CD4-positive, alpha-beta T cell treated with Interleukin-17A for 1 hour (primary cell): ENCODE data around the gene ARHGAP31.
"Not testable (repeated sequence)": the region's sequence is repeated elsewhere in the genome, so short reads cannot be mapped to it uniquely, and the experiment has no call there.

Experiments used
- DNase-seq: peaks from one replicate; pipeline ENCODE4 v3.0.0-alpha.2; 2020

ARHGAP31 gene

DNA sequence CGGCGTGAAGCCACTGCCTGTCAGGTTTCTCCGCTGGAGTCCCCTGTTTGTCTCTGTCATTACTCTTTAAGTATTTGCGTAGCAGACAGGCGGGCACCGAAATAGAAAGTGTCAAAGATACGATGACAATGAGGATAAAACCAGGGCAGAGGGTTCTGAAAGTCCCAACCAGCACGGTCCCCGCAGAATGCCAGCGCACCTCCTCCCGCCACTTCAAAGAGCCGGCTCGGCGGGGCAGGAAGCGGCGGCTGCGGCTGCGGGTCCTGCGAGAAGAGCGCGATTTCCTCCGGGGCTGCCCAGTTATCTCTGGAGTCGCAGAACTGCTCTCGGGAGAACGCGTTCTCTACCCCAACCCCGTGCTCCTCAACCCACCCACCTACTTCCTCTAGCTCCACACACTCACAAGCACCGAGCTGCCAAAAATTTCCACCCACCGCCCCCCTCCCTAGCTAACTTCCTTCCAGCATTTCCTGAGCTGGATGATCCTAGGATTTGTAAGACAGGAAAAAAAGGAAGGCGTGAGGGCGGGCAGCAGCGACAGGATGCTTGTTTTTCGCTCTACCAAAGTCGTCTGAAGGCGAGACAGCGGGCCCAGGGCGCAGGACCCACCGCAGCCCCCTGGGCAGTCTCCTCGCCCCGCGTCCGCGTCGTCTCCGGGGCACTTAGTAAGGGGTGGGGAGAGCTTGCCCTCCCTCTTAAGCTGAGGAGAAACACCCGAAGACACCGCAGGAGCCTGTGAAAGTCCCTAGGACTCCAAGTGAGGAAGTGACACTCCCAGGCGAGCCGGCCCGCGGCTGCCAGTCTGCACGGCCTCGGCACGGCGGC, at the start of gene ARHGAP31:
Gene ARHGAP31, plus strand, starts transcription at position 513 of the 825 bp plus-strand sequence. CDS start 522 bp downstream, outside the sequence.
- DNase-seq, result peak; percentile 92

DNA sequence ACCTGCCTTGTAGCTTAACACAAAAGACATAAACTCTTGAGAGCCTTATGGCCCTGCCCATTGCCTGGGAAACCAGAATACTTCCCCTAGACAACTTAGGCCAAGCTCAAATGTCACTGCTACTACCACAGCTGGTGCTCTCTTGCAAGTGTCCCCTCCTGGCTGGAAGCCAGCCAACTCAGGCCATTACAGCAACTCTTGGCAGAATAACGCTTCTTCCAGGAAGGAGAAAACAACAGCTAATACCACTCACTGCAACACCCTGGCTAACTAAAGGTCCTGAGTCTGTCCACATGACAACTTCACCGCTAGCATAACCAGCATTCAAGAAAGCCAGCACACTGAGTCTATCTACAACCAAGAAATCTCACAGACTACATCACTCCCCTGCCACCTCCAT, 48.4 kb upstream of the ARHGAP31 start:
- no peak for DNase-seq

- DNase-seq, result no peak
Measured at GRCh38 chr3:119255214-119255613, 39.0 kb upstream of the ARHGAP31 start.

GRCh38 chr3:119257111-119257510, 37.1 kb upstream of the ARHGAP31 start:
- DNase-seq, result no peak

DNA sequence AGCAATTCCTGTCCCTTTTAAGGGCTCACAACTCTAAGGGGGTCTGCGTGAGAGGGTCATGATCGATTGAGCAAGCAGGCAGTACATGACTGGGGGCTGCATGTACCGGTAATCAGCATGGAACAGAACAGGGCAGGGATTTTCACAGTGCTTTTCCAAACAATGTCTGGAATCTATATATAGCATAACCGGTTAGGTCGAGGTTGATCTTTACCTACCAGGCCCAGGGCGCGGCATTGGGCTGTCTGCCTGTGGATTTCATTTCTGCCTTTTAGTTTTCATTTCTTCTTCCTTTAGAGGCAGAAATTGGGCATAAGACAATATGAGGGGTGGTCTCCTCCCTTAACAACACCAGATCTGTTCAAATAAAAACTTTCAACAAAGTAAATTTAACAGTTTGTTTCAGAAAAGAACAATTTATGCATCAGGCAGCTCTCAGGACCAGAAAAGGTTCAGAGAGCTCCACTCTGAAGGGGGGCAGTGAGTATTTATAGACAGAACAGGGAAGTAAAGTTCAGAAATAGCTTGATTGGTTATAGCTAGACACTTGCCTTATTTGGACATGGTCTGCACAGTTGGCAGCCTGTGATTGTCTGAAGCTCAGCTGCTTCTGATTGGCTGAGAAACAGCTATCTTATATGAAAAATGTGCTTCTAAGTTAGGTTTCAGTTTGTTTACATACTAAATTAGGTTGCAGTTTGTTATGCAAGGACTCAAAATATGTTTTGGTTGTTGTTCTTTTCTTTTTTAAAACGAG, 36.4 kb upstream of the ARHGAP31 start:
- DNase-seq, result no peak

GRCh38 chr3:119258915-119259314, 35.3 kb upstream of the ARHGAP31 start:
- no peak for DNase-seq

DNA sequence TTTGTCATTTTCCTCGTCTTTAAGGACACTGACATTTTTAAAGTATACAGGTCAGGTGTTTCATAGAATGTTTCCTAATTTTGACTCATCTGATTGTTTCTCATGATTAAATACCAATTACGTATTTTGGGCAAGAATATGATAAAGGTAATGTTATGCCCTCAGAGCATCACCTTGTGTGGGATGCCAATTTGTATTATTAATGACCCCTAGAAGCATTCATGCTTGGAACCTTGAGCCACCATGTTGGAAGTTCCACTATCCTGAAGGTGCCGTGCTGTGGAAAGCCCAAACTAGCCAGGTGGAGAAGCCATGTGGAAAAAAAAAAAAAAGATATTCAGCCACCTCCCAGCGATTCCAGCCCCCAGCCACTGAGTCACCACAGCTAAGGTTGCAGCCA, 34.4 kb upstream of the ARHGAP31 start:
- DNase-seq, result no peak

- DNase-seq, result no peak
Measured at GRCh38 chr3:119261055-119261454, 33.1 kb upstream of the ARHGAP31 start.

DNA sequence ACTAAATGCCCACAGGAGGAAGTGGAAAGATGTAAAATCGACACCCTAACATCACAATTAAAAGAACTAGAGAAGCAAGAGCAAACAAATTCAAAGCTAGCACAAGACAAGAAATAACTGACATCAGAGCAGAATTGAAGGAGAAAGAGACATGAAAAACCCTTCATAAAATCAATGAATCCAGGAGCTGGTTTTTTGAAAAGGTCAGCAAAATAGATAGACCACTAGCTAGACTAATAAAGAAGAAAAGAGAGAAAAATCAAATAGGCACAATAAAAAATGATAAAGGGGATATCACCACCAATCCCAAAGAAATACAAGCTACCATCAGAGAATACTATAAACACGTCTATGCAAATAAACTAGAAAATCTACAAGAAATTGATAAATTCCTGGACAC, 24.0 kb upstream of the ARHGAP31 start:
- not testable (repeated sequence) for DNase-seq

GRCh38 chr3:119276680-119277079, 17.5 kb upstream of the ARHGAP31 start:
- no peak for DNase-seq

GRCh38 chr3:119279101-119279554, 15.1 kb upstream of the ARHGAP31 start:
- no peak for DNase-seq

- DNase-seq, result no peak
Measured at GRCh38 chr3:119279584-119280243, 14.5 kb upstream of the ARHGAP31 start.

DNA sequence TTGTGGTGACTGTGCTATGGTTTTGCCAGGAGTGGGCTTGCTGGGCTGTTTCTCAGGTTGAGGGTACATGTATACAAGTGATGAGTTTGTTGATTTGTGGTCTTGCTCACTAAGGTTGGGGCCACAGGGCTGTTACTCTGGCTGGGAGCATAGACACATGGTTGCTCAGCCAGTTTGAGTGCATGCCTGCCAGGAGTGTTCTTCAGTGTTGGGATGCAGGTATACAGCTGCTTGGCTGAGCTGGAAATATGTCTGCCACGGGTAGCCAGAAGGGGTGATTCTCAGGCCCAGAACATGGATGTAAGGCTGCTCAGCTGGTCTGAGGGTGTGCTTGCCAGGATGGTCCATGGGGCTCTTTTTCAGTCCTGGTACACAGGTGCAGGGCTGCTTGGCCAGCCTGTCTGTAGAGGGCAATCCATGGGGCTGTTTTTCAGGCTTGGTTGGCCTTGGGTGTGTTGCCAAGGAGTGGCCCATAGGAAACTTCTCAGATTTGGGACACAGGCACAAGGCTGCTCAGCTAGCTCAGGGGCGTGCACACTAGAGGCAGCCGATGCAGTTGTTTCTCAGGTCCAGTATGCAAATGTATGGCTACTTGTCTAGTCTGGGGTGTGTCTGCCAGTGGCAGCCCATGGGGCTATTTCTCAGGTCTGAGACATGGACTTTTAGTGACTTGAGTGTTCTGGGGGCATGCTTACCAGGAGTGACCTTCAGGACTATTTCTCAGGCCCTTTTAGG, 5.3 kb upstream of the ARHGAP31 start:
- no peak for DNase-seq

GRCh38 chr3:119289404-119289770, 4.8 kb upstream of the ARHGAP31 start:
- DNase-seq, result no peak

DNA sequence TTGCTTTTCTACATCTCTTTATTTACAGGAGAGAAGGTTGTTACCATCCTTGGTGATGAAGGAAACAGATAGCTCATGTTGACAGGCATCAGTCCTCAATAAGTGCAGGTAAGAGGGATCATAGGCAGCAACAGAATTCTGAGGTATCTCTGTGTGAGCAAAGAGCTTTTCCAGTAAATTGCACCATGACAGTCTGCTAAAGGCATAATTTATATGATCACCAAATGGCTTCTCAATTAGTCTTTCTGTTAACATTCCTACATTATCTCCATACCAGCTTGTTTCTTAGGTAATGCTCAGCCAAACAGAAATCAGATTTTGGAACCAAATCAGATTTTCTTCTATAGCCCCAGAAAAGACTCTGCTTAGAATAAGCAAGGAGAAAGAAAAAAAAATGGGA, 3.6 kb upstream of the ARHGAP31 start:
- no peak for DNase-seq

GRCh38 chr3:119291062-119291700, 3.0 kb upstream of the ARHGAP31 start:
- DNase-seq, result no peak

GRCh38 chr3:119292666-119293065, 1.5 kb upstream of the ARHGAP31 start:
- DNase-seq, result peak; percentile 12

DNA sequence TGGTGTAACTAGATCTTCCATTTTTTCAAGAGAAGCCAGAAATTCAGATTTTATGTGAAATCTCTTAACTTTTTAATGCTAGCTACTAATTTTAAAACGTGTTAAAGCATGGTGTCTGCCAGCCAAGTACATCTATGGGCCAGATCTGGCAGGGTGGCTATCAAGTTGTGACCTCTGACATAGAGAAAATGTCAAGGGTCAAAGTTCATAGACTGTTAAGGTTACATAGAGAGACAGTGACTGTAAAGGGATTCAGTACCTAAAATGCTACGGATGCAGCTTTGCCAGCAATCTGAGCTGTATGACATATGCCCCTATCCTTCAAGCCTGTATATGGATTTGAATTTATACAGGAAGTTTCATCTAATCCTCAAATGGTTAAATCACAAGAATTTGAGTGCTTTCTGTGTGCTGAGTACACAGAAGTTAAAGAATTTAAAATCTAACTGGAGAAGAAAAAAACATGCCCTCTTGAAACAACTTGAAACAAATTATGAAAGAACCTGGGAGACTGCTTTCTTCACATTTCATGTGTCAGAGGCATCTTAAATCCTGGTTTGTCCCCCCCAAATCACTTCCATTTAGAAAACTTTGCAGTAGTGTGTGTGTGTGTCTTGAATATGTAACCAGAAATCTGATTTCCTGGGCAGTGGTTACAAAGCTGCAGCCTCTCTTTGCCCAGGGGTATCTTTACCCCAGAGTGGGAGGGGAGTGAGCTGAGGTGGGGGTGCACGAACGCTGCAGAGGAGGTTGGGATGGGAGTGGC, 895 bp upstream of the ARHGAP31 start:
- DNase-seq, result no peak

- peak; percentile 63 for DNase-seq
Measured at GRCh38 chr3:119294696-119295671, 801 bp downstream of the ARHGAP31 start.
